Left ventricle myocardium superior (tissue), 1 donor: ENCODE measurements around the gene DCN. TPM values are rescaled to one million over a fixed set of nuclear protein-coding genes. Genes with fewer than 3 reads are reported as not detected.

Experiments
- total RNA-seq: library from RNA; stranded (reverse); fragmentation: NEBNext Ultra II Directional; extraction: Animal tissue kit (Norgen Biotek cat#: 25700); gene quantifications from one replicate; pipeline ENCODE4 v1.2.1, GENCODE V29; 2021
- donor health status: DM: no; HTN: yes; CAD: no; lungs with severe emphysema.

Gene DCN
- total RNA-seq, 1 donor from 2014 or later, result 741 TPM

Other genes with a start within 250 kb of the DCN start
- gene CCER1, start 227.6 kb downstream of the DCN start, total RNA-seq, result not detected
- not detected for gene EPYC, start 177.8 kb downstream of the DCN start, total RNA-seq
- gene KERA, start 124.8 kb downstream of the DCN start, total RNA-seq, result not detected
- gene LUM, start 71.3 kb downstream of the DCN start, total RNA-seq, result 52.0 TPM